HG03354 (cell line): ENCODE results near the gene GREB1.

ENCODE experiments used
- ATAC-seq: cut with Tn5 transposase; IDR thresholded peaks from one replicate; pipeline ENCODE4 v1.9.1; 2021; ENCODE audit warnings: mild to moderate bottlenecking; ENCODE audit not compliant: unreplicated experiment, poor library complexity, severe bottlenecking

Gene GREB1

GRCh38 chr2:11685906-11686470 is 152.1 kb downstream of the GREB1 start:
- no peak for ATAC-seq

GRCh38 chr2:11687736-11688135 is 153.9 kb downstream of the GREB1 start:
- no peak for ATAC-seq

DNA sequence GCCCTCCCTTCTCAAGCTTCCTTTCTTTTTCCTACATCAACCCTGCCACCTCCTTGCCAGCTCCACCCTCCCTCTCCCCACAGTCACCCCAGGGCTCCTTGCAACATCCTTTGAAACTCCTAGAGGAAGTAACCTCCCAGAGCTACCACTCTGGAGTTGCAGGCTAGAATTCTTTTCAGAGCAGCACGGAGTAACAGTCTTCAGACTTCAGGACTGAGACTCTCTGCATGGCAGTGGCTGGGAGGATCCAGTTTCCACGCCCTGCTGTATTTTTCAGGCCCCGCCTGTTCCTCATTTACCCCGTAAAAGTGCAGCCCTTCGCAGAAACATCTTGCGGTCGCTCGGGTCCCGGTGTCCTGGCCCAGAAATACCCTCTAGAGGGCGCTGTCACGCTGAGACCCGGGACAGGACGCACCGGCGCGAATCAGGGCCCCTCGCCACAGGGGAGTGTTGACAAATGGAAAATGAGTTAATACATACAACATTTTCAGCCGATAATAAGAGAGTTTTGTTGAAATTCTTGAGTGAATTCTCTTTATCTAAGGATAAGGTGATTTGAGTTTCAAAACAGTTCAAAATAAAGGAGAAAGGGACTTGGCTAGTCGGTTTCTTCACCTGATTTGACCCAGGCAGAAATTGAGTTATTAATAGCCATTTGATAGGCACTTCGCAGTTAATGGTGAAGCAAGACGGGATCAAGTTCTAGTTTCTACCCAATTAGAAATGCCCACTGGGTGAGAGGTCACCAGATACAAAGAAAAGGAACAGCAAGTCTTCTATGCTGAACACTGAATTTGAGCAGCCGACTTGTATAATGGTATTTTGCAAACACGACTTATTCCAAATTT is 154.6 kb downstream of the GREB1 start:
- ATAC-seq: peak; percentile 81

- no peak for ATAC-seq
These were observed 157.3 kb downstream of the GREB1 start for GRCh38 chr2:11691076-11691660.
